Activated naive CD4-positive, alpha-beta T cell treated with Interleukin-2 at 50 U/mL for 16 hours (primary cell): ENCODE measurements around the gene CABP2.
A peak's percentile ranks its signal among the peaks of the same experiment; 100 is the strongest.
"Not testable (repeated sequence)": the region's sequence is repeated elsewhere in the genome, so short reads cannot be mapped to it uniquely, and the experiment has no call there.

ENCODE experiments used
- DNase-seq: peaks from one replicate; pipeline ENCODE4 v3.0.0-alpha.2; 2020

Gene CABP2

GRCh38 chr11:67522844-67523555 lies at the start of gene CABP2:
TSS of gene CABP2 (minus strand) at chr11:67523446. CDS start at chr11:67523326, 120 bp downstream.
- DNase-seq: no peak

DNA sequence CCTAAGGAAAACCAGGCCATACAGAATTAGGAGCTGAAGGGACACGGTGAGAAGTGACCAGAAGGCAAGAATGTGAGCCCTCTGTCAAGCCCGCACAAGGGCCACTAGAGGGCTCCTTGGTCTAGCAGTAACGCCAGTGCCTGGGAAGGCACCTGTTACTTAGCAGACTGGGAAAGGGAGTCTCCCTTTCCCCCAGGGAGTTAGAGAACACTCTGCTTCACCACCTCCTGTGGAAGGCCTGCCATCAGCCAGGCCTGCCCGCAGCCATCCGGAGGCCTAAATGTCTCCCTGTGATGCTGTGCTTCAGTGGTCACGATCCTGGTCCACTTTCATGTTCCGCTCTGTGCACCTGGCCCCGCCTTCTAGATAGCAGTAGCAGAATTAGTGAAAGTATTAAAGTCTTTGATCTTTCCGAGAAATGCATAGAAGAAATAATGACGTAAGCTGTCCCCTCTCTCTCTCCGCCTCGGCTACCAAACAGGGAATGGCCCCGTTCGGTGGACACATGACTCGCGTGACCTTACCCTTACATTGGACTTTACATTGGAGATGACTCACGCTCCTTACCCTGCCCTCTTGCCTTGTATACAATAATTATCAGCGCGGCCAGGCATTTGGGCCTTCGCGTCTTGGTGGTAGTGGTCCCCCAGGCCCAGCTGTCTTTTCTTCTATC lies 49.6 kb upstream of the CABP2 start:
- DNase-seq: peak; percentile 28

DNA sequence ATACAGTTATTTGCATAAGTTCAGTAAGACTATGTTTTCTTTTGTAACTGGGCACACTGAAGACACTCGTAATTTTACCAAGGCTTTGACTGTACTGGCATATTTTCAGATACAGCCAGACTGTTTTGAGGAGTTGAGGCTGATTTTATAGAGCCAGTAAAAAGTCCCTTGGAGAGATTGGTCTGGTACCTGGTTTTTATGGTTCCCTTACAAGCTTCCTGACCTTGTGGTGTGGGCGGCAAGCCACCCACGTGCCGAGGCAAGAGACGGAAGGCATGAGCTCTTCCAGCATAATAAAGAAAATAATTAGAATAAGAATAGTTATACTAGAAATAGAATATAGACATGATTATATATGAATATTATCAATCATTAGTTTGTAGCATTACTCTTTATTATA lies 49.1 kb upstream of the CABP2 start:
- DNase-seq: no peak

DNA sequence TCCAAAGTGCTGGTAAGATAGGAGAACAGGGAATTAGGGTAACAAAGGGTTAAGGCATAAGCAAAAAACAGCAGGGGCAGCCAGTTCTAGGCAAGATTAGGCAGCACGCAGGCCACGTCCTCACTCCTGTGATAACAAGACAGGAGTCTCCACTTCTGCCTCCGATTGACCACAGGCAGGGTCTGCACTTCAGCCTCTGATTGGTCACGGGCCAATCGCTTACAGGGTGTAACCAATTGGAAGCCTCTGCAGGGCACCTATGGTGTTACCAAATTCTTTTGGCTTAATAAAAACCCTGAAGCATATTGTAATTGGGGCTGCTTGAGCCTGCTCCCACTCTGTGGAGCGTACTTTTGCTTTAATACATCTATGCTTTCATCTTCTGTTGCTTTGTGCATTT lies 48.2 kb upstream of the CABP2 start:
- no peak for DNase-seq

GRCh38 chr11:67564230-67564629 lies 41.0 kb upstream of the CABP2 start:
- DNase-seq: no peak

DNA sequence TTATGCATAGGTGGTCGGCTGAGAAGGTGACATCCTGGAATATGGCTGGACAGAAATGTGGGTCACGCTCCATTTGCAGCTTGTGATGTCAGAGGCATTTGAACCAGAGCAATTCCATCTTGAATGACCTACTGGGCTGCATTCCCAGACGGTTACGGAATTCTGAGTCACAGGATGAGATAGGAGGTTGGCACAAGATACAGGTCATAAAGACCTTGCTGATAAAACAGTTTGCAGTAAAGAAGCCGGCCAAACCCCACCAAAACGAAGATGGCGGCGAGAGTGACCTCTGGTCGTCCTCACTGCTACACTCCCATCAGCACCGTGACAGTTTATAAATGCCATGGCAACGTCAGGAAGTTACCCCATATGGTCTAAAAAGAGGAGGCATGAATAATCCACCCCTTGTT lies 40.5 kb upstream of the CABP2 start:
- not testable (repeated sequence) for DNase-seq

DNA sequence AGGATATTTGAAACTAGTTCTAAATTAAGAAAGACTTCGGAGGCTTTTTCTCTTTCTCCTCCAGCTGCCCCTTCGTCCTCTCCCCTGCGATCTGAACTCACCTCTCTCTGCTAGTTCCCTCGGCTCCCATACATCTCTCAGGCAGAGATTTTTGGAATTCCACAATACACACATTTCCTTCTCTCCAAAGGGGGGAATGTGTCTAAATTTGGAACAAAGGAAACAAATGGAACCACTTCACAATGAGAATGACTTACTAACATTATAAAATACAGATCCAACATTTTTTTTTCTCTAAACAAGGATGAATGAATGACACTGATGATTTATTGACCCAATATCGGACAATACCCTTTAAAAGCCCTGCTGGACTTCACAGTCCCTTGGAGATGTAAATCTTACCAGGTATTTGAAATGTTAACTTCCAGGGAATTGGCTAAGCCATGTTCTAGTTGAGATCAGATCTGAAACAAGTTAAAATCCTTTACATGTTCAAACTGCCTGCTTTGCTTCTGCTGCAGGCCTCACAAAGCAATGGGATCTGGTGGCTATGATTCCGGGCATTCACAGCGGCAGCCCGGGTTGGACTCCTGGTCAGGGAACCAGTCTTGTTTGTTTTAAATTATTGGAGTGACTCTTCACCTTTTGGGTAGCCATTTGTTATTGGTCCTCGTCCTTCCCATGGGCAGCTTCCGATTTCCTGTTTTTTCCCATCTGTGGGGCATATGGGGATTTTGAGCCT lies 39.9 kb upstream of the CABP2 start:
- DNase-seq: no peak

DNA sequence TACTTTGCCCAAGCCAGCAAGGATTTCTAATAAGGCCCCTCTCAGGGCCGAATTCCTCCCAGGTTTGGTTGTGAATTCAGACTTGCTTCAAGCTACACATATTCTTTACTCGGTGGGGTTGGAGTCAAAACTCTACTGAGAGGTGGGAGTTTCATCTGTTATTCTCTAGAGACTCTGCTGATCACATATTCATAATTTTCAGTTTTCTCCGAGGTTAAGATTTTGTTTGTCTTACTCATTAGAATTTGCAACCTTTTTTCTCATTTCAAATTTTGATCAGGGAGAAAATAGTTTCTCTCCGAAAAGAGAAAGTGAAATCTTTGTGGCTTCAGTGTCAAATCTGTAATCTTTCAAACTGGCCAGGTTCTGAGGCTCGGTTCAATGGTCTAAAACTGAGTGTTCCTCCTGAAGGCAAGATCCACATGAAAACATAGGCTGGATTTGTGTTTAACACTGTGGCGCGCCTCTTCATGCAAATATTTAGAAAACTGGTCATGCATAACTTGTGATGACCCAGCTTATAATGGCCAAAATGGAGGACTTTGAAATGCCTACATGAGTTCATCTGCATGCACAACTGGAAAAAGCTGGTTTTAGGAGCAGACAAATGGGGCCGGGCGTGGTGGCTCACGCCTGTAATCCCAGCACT lies 38.8 kb upstream of the CABP2 start:
- DNase-seq: no peak

GRCh38 chr11:67558084-67558772 lies 35.0 kb upstream of the CABP2 start:
- no peak for DNase-seq

DNA sequence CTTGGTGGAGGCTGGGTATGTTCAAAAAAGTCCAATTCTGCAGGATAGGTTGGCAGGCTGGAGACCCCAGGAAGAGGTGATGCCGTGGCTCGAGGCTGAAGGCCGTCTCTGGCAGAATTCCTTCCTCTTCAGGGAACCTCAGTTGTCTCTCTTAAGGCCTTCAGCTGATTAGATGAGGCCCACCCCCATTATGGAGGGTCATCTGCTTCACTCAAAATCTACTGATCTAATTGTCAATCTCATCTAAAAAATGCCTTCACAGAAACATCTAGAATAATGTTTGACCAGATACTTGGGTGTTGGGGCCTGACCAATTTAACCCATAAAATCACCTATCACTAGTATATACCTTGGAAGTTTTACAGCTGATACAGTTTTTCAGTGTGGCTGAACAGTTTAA lies 33.0 kb upstream of the CABP2 start:
- DNase-seq: no peak

- not testable (repeated sequence) for DNase-seq
Observed at GRCh38 chr11:67551697-67552096, 28.5 kb upstream of the CABP2 start.

DNA sequence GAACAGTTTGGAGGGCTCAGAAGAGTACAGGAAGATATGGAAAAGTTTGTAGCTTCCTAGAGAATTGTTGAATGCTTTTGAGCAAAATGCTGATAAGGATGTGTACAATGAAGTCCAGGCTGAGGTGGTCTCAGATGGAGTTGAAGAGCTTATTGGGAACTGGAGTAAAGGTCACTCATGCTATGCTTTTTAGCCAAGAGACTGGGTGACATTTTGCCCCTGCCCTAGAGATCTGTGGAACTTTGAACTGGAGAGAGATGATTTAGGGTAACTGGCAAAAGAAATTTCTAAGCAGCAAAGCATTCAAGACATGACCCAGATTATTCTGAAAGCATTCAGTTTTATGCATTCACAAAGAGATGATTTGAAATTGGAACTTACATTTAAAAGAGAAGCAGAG lies 27.9 kb upstream of the CABP2 start:
- DNase-seq: no peak

- DNase-seq: no peak
Observed at GRCh38 chr11:67548555-67549110, 25.4 kb upstream of the CABP2 start.

DNA sequence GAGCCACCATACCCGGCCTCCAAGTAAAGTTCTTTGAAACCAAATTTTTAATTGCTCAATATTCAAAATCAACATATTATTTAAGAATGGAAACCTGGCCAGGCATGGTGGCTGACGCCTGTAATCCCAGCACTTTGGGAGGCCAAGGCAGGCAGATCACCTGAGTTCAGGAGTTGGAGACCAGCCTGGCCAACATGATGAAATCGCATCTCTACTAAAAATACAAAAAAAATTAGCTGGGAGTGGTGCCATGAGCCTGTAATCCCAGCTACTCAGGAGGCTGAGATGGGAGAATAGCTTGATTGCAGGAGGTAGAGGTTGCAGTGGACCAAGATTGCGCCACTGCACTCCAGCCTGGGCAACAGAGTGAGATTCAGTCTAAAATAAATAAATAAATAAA lies 24.9 kb upstream of the CABP2 start:
- DNase-seq: not testable (repeated sequence)

DNA sequence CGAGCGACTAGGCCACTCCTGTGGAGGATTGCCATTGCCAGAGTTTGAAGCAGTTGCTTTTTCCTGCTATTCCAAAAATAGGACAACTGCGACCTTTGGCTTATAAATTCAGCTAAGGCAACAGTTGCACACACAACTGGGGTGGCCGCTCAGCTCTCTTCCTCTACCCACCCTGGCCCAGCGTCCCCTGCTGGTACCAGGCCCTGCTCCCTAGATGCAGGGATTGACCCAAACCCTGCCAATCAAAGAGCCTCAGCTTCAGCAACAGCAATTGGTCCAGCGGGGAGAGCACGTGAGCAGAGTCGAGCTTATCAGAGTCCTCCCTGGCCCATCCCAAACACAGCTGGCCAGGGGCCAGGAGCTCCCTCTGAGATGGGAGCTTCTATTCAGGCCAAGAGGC lies 22.0 kb upstream of the CABP2 start:
- no peak for DNase-seq

DNA sequence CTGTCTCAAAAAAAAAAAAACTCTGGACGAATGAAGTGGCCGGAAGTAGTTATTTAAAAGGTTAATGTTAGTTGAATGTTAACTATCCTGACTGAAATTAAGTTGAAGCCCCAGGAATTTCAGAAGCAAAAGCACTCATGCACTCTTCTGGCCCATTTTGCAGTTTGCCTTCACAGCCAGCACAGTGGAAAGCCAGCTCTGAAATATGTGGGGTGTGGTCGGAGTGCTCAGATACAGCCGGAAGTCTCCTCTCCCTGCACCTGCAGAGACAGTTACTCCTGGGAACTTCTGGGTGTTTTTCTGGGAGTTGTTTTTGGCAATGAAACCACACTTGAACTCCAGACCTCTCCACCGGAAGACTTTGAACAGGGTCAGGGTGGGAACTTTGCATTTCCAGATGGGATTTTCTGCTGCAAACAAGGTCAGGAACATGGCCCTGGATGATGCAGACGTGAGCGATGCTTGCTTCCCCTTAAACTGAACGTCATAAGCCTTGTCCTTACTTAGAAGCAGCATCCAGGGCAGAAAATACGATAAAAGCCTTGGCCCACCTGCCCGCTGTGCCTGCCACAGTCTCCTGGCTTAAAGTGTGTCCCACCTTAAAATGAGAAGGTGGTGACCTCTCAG lies 21.5 kb upstream of the CABP2 start:
- no peak for DNase-seq

GRCh38 chr11:67543585-67543984 lies 20.3 kb upstream of the CABP2 start:
- DNase-seq: no peak

GRCh38 chr11:67542971-67543370 lies 19.7 kb upstream of the CABP2 start:
- no peak for DNase-seq

DNA sequence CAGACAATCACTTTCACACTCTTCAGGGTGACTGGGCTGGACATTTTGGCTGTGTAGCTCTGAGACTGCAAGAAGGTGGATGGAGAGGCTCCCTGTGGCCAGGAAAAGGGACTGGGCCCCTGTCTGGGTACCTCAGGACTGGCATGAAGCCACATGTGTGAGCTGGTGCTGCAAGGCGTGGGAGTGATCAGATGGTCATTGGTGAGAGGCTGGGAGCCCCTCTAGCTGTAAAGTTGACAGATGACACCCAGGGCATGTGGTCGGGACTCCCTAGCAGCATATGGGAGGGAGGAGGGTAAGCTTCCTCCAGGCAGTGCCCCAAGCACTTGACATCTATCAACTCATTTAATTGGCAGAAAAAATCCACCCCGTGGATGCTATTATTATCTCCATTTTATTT lies 18.9 kb upstream of the CABP2 start:
- no peak for DNase-seq

- no peak for DNase-seq
Observed at GRCh38 chr11:67541198-67541597, 18.0 kb upstream of the CABP2 start.

GRCh38 chr11:67539550-67539949 lies 16.3 kb upstream of the CABP2 start:
- DNase-seq: no peak
